GM21515 (cell line): Measurements from ENCODE around the gene JPH3.

Experiments used
- ATAC-seq: cut with Tn5 transposase; IDR thresholded peaks from one replicate; pipeline ENCODE4 v1.9.1; 2021; ENCODE audit not compliant: unreplicated experiment

JPH3 gene

GRCh38 chr16:87648698-87649487 is 46.6 kb downstream of the JPH3 start:
- no peak for ATAC-seq

- no peak for ATAC-seq
Measured at GRCh38 chr16:87652386-87652785, 50.1 kb downstream of the JPH3 start.

- no peak for ATAC-seq
Measured at GRCh38 chr16:87652799-87653198, 50.5 kb downstream of the JPH3 start.

- ATAC-seq: no peak
Measured at GRCh38 chr16:87653234-87653633, 50.9 kb downstream of the JPH3 start.

GRCh38 chr16:87654826-87655225 is 52.5 kb downstream of the JPH3 start:
- no peak for ATAC-seq

- ATAC-seq: no peak
Measured at GRCh38 chr16:87656328-87656727, 54.0 kb downstream of the JPH3 start.

GRCh38 chr16:87657621-87658192 is 55.4 kb downstream of the JPH3 start:
- no peak for ATAC-seq

DNA sequence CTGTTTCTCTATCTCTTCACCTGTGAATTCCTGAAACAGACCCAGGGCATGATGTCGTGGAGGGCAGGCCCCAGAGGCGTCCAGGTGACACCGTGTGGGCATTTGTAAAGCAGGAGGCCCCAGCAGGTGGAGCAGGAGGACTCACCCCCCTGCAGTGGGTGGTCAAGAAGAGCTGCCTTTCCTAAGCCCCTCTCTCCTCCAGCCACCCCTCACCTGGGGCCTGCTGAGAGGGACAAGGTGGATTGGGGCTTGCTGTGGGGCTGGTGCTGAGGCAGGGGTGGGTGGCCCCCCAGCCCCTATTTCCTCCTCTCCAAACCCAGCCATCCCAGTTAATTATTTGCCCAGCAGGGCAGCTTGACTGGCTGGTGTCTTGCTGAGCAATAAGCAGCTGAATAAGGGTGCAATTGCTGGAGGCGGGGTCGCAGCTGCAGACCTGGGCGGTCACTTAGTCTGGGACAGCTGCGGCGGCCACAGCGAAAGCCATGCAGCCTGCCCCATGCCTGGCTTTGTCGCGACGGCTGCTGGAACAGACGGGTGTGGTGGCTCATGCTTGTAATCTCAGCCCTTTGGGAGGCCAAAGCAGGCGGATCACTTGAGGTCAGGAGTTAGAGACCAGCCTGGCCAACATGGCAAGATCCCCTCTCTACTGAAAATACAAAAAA is 56.4 kb downstream of the JPH3 start:
- ATAC-seq: no peak

DNA sequence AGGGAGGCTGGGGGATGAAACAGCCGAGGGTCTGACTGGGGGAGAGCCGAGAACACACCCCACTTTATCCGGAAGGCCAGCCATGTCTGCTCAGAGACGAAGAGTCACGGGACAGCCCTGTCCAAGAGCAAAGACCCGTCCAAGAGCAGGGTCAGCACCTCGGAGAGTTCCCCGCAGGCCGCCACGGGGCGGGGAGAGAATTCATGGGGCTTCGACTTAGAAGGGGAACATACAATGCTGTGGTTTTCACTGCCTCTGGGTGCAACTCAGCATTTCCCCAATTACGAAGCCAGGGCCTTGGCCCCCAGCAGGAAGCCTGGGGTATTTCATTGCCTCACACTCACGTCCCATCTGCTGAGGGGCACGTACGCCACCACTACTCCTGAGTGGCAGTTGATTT is 59.3 kb downstream of the JPH3 start:
- no peak for ATAC-seq

- ATAC-seq: no peak
Measured at GRCh38 chr16:87662254-87663204, 60.2 kb downstream of the JPH3 start.

DNA sequence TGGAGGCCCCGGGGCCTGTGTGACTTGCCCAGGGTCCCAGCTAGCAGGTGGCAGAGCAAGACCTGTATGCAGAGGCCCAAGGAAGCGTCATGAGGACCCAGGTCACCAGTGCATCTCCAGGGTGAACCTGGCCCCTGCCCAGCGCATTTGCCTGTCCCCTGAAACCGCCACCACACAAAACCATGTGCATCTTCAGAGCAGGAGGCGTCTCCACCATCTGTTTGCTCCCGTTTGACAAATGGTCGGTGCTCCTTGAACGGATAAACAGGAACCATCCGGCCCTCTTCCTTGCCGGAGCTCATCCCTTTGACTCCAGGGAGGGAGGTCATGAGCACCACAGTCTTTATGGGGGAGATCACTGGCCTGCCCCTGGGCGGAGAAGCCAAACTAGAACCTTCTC is 62.5 kb downstream of the JPH3 start:
- ATAC-seq: no peak

DNA sequence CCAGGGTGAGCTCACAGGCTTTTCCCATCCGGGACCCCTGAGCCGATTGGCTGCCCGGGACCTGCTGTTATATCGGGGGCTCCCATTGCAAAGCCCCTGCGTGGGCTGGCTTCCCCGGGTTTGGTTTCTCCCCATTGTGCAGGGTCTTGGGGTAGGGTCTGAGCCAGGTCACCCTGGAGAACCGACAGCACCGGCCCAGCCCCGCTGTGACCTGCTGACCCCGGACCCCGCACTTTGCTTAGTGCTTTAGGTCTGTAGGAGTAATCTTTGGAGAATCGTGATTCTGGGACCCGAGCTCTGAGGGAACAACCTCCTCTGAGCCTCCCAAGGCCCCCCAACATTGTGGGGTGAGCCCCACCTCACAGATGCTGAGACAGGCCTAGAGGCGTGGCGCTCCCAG is 62.9 kb downstream of the JPH3 start:
- no peak for ATAC-seq

GRCh38 chr16:87666919-87667318 is 64.6 kb downstream of the JPH3 start:
- ATAC-seq: no peak

DNA sequence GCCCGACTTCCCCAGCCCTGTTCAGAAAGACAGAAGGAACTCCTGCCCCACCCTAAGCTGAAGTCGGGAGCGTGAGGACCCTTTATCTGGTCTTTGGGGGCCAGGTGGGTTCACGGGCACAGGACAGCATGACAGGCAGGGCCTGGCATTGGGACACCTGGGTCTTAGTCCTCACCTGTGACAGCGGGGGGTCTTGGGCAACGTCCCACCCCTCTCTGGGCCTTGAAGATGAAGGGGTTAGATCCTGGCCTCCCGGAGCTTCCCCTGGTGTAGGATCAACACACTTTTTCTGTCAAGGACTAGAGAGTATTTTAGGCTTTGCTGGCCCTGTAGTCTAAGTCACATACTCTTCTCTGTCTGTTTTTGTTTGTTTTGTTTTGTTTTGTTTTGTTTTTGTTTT is 65.1 kb downstream of the JPH3 start:
- no peak for ATAC-seq

DNA sequence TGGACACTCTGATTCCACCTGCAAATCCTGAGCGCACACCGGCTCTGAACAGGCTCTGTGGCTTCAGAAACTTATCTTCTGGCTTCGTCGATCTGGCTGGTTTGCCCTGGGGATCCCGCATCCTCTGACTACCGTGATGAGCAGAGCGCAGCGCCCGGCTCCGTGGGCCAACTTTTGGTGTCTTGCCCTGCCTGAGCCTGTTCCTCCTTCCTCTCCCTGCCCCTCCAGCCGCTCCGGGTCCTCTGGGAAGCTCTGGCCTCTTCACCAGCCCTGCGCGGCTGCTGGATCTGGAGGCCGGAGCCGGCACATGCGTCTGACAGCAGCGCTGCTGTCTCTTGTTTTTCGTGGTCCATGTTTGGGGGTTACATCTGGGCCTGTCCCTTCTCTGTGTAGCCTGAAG is 65.6 kb downstream of the JPH3 start:
- ATAC-seq: no peak

GRCh38 chr16:87669672-87670071 is 67.4 kb downstream of the JPH3 start:
- no peak for ATAC-seq

DNA sequence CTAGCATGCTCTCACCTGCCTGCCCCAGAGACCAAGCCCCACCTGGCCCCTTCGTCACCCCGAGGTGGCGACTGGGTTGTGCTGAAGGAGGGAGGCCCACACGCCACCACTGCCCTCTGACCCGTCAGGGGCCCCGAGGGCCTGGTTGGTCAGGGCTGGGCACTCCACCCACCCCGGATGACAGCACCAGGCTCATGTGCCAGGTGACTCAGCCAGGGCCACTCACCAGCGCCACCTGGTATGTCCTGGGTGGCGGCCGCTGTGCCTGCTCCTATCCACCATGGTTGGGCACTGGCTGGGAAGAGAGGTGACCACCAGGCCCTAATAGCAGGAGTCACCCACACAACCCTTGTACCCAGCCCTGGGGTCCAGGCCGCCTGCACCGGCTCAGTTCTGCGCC is 68.9 kb downstream of the JPH3 start:
- no peak for ATAC-seq

DNA sequence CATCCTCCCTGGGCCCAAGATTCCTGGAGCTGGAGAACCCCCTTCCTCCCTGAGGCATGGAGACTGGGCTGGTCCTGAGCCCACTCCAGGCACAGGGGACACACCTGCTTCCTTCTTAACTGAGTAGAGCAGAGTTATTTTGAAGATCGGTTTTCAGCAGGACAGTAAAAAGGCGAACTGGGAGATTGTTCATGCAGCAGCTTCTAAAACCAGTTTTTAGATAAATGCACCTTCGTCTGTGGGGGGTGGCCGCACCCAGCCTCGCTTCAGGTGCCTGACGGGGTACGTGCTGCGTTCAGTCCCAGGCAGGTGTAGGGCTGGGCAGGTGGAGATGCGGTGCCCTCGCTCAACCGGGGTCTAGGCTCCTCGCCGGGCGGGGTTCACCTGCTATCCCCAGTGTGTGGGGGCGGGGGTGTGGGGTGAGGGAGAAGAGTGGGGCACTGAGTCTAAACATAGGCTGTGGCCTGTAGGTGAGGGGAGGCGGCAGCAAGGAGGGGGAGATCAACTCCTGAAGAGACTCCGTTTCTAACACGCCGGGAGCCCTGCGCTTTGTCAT is 69.5 kb downstream of the JPH3 start:
- ATAC-seq: no peak

DNA sequence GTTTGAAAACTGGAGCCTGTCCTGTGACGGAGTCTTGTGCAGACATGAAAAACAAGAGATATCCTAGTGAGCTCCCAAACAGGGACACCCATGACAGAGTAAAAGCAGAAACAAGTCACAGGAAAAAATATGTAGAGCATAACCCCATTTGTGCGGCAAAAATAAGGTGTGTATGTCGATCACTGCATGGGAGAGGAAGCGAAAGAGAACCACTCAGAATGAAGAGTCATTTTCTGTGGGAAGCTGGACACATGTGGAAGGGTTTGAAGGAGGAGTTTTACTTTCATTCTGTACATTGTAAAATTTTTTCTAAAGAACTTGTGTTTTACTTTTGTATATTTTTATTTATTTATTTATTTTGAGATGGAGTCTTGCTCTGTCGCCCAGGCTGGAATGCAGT is 72.1 kb downstream of the JPH3 start:
- ATAC-seq: no peak

- ATAC-seq: no peak
Measured at GRCh38 chr16:87675111-87675719, 72.9 kb downstream of the JPH3 start.

DNA sequence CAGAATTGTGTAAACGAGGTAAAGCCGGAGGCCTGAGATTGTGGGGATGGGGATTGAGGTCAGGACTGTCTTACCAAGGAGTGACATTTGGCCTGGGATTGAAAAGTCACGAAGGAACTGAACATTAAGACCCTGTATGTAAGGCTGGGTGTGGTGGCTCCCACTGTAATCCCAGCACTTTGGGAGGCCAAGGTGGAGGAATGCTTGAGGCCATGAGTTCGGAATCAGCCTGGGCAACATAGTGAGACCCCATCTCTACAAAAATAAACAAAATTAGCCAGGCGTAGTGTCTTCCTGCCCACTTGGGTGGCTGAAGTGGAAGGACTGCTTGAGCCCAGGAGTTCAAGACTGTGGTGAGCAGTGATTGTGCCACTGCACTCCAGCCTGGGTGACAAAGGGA is 75.5 kb downstream of the JPH3 start:
- no peak for ATAC-seq
